ENCODE data around the gene DYNLL1. TPM values are rescaled to one million over a fixed set of nuclear protein-coding genes. Genes with fewer than 3 reads are reported as not detected.

Gene DYNLL1
- total RNA-seq, 1 donor from 2014 or later = 392 TPM

DNA sequence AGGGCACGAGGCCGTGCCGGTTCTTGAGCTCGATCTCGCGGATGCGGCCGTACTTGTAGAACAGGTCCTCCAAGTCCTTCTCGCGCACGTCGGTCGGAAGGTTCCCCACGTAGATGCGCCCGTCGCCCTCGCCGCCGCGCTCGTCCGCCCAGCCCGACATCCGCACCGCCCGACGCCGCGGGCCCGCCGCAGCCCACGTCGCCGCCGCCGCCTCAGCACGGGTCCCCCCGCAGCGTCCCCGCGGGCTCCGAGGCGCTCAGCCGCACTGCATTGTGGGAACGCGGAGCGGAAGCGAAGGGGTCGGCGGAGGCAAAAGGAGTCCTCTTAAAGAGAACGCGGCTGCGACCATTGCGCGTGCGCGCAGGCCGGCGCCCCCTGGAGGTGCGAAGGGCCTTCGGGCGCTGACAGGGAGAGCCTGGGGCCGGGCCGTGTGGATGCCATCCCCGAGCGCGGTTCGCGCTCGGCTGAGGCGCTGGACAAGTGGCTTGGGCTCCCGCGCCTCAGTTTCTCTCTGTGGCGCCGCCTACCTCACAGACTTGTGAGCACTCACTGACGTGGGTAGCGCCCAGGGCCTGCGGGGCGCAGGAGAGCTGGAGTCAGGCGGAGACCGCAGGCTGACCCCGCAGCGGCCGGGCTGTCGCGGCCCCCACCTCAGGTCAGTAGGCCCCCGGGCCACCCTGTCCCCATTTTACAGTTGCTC is 26.3 kb upstream of the DYNLL1 start, which contains the start of gene SRSF9:
SRSF9 (minus strand) TSS at position 299 of the 700 bp plus-strand sequence; CDS start at position 160, 139 bp downstream.
- DNase-seq (ENCODE audit: low spot score) = peak; percentile 97
- Mint-ChIP-seq H3K27me3 (ENCODE audit: unreplicated experiment) (peaks cover 3% of the 10 kb centered on the region), H3K4me3 (ENCODE audit: unreplicated experiment) (peak within 1 kb of the TSS; percentile 95), H3K4me1 (ENCODE audit: unreplicated experiment) (peaks cover 11% of the 10 kb centered on the region), H3K36me3 (ENCODE audit: low read depth, unreplicated experiment) (peaks cover 13% of the 10 kb centered on the region), H3K9me3 (ENCODE audit: unreplicated experiment) (no peaks in the 10 kb centered on the region), H3K27ac (ENCODE audit: unreplicated experiment) (peak within 1 kb of the TSS; percentile 93)
- TF ChIP-seq, protein P1, sequence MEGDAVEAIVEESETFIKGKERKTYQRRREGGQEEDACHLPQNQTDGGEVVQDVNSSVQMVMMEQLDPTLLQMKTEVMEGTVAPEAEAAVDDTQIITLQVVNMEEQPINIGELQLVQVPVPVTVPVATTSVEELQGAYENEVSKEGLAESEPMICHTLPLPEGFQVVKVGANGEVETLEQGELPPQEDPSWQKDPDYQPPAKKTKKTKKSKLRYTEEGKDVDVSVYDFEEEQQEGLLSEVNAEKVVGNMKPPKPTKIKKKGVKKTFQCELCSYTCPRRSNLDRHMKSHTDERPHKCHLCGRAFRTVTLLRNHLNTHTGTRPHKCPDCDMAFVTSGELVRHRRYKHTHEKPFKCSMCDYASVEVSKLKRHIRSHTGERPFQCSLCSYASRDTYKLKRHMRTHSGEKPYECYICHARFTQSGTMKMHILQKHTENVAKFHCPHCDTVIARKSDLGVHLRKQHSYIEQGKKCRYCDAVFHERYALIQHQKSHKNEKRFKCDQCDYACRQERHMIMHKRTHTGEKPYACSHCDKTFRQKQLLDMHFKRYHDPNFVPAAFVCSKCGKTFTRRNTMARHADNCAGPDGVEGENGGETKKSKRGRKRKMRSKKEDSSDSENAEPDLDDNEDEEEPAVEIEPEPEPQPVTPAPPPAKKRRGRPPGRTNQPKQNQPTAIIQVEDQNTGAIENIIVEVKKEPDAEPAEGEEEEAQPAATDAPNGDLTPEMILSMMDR (IDR thresholded peaks at IDR 0.05; ENCODE audit: unreplicated experiment) = peak; percentile 73

DNA sequence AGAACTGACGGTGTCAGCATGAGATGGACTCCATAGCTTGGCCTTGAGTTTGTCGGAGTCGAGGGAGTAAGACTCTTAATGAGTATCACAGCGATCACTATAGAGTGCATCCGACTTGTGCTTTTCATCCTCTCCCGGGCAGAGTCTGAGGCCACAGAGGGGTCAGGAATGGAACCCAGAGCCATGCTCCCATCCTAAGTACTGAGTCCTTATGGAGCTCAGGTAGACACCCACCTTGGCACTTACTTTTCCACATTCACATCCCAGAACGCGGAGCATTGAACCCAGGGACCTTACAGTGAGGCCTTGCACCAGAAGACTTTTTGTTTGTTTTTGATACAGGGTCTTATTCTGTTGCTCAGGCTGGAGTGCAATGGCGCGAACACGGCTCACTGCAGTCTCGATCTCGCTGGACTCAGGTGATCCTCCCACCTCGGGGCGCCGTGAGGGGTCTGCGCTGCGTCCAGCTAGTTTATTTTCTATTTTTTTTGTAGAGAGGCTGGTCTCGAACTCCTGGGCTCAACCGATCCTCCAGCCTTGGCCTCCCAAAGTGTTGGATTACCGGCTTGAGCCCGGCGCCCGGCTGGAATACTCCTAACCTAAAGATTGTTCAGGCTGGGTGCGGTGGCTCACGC is 25.6 kb upstream of the DYNLL1 start:
- Mint-ChIP-seq H3K9me3 (ENCODE audit: unreplicated experiment) (no peaks in the 10 kb centered on the region), H3K4me1 (ENCODE audit: unreplicated experiment) (peaks cover 15% of the 10 kb centered on the region), H3K36me3 (ENCODE audit: low read depth, unreplicated experiment) (peaks cover 9% of the 10 kb centered on the region), H3K27ac (ENCODE audit: unreplicated experiment) (peak overlapping the region; percentile 26), H3K4me3 (ENCODE audit: unreplicated experiment) (peak overlapping the region; percentile 95), H3K27me3 (ENCODE audit: unreplicated experiment) (peaks cover 3% of the 10 kb centered on the region)
- no peak for DNase-seq (ENCODE audit: low spot score)
- TF ChIP-seq, protein P1 (IDR thresholded peaks at IDR 0.05; ENCODE audit: unreplicated experiment) = no peak

DNA sequence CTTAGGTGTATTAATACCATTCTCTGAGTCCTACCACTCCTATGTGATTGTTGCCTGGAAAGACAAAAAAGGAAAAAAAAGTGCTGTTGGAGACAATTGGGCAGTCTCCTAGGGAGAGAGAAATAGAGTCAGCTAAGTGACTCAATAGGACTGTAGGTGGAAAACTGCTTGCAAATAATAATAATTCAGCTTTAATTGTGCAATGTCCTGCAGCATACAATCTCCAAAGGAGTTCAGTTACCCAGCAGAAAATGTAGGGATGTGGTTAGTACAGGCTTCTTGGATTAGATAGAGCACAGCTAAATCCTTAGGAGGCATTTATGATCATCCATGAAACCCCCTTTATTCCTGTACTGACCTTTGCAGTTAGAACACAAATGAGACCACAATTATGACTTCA is 23.4 kb upstream of the DYNLL1 start:
- peaks cover 2% of the 10 kb centered on the region for H3K36me3 Mint-ChIP-seq (ENCODE audit: low read depth, unreplicated experiment)
- no peaks in the 10 kb centered on the region for H3K9me3 Mint-ChIP-seq (ENCODE audit: unreplicated experiment)
- H3K4me1 Mint-ChIP-seq (ENCODE audit: unreplicated experiment) = peaks cover 19% of the 10 kb centered on the region
- DNase-seq (ENCODE audit: low spot score) = no peak
- TF ChIP-seq, protein P1 (IDR thresholded peaks at IDR 0.05; ENCODE audit: unreplicated experiment) = no peak
- peaks cover 3% of the 10 kb centered on the region for H3K27me3 Mint-ChIP-seq (ENCODE audit: unreplicated experiment)
- no peak overlapping the region for H3K4me3 Mint-ChIP-seq (ENCODE audit: unreplicated experiment)
- no peak overlapping the region for H3K27ac Mint-ChIP-seq (ENCODE audit: unreplicated experiment)

DNA sequence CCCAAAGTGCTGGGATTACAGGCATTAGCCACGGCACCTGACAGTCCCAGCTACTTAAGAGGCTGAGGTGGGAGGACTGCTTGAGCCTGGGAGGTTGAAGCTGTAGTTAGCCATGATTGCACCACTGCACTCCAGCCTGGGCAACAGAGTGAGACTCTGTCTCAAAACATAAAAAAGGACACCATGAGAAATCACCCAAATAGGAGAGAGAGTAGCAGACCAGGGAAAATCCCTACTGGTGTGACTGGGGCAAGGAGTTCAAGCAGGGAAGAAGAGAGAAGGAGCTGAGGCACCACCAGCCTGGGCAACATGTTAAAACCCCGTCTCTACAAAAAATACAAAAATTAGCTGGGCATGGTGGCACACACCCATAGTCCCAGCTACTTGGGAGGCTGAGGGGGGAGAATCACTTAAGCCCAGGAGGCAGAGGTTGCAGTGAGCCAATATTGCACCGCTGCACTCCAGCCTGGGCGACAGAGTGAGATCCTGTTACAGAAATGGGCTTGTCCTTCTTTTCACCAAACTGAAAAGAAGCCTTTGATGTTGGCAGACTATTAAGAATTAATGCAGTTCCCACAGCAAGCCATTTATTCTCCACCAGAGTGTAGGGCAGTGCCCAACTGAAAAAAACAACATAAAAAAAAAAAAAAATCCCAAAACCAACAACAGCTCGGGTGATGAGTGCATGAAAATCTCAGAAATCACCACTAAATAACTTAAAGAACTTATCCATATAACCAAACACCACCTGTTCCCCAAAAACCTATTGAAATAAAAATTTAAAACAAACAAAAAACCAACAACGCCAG is 21.9 kb upstream of the DYNLL1 start:
- no peaks in the 10 kb centered on the region for H3K36me3 Mint-ChIP-seq (ENCODE audit: low read depth, unreplicated experiment)
- peaks cover 15% of the 10 kb centered on the region for H3K4me1 Mint-ChIP-seq (ENCODE audit: unreplicated experiment)
- peaks cover 3% of the 10 kb centered on the region for H3K27me3 Mint-ChIP-seq (ENCODE audit: unreplicated experiment)
- no peaks in the 10 kb centered on the region for H3K9me3 Mint-ChIP-seq (ENCODE audit: unreplicated experiment)
- TF ChIP-seq, protein P1 (IDR thresholded peaks at IDR 0.05; ENCODE audit: unreplicated experiment) = no peak
- no peak overlapping the region for H3K27ac Mint-ChIP-seq (ENCODE audit: unreplicated experiment)
- DNase-seq (ENCODE audit: low spot score) = no peak
- H3K4me3 Mint-ChIP-seq (ENCODE audit: unreplicated experiment) = no peak overlapping the region

Data from endothelial cell (in vitro differentiated cells).